Stimulated activated CD4-positive, alpha-beta T cell treated with anti-CD3 and anti-CD28 coated beads, Interleukin-4, amount 100 ng/mL, for 4 hours (primary cell): Measurements from ENCODE around the gene METTL27.
"Not testable (repeated sequence)": the region's sequence is repeated elsewhere in the genome, so short reads cannot be mapped to it uniquely, and the experiment has no call there.

Experiments used
- DNase-seq, 2 experiments: peaks; one replicate each; pipeline ENCODE4 v3.0.0-alpha.2; 2020

Gene METTL27

GRCh38 chr7:73869011-73869798 lies 26.9 kb upstream of the METTL27 start:
- no peak for DNase-seq

- no peak for DNase-seq
Measured at GRCh38 chr7:73866446-73866767, 24.1 kb upstream of the METTL27 start.

- DNase-seq, result no peak
Measured at GRCh38 chr7:73865738-73866445, 23.6 kb upstream of the METTL27 start.

GRCh38 chr7:73864981-73865711 lies 22.8 kb upstream of the METTL27 start:
- no peak for DNase-seq

GRCh38 chr7:73861305-73861704 lies 19.0 kb upstream of the METTL27 start:
- no peak for DNase-seq

GRCh38 chr7:73860859-73861258 lies 18.5 kb upstream of the METTL27 start, which contains the start of gene TMEM270:
TMEM270 (plus strand) TSS chr7:73861159; CDS start chr7:73861195, 36 bp downstream.
- DNase-seq, result no peak

GRCh38 chr7:73858807-73859206 lies 16.5 kb upstream of the METTL27 start:
- no peak for DNase-seq

- DNase-seq, result no peak
Measured at GRCh38 chr7:73856941-73857340, 14.6 kb upstream of the METTL27 start.

- DNase-seq, result no peak
Measured at GRCh38 chr7:73852500-73852899, 10.2 kb upstream of the METTL27 start.

GRCh38 chr7:73851410-73852338 lies 9.4 kb upstream of the METTL27 start:
- no peak for DNase-seq

- no peak for DNase-seq
Measured at GRCh38 chr7:73850781-73851207, 8.5 kb upstream of the METTL27 start.

GRCh38 chr7:73847941-73848723 lies 5.8 kb upstream of the METTL27 start:
- no peak for DNase-seq

- not testable (repeated sequence) for DNase-seq
Measured at GRCh38 chr7:73845701-73846195, 3.4 kb upstream of the METTL27 start.

GRCh38 chr7:73844848-73845460 lies 2.6 kb upstream of the METTL27 start:
- DNase-seq, result no peak

GRCh38 chr7:73844131-73844547 lies 1.8 kb upstream of the METTL27 start:
- DNase-seq, result no peak

GRCh38 chr7:73841689-73842066 lies 638 bp downstream of the METTL27 start:
- no peak for DNase-seq

GRCh38 chr7:73840715-73841379 lies 1.5 kb downstream of the METTL27 start:
- DNase-seq, result no peak

- DNase-seq, result no peak
Measured at GRCh38 chr7:73839743-73840714, 2.3 kb downstream of the METTL27 start.

GRCh38 chr7:73839290-73839689 lies 3.0 kb downstream of the METTL27 start:
- DNase-seq, result no peak
